Osteoblast (primary cell): ENCODE measurements around the gene RGS5. TPM values are rescaled to one million over a fixed set of nuclear protein-coding genes. Genes with fewer than 3 reads are reported as not detected.

ENCODE experiments used
- DNase-seq: peaks from one replicate; pipeline ENCODE4 v3.0.0; 2011; ENCODE audit warnings: low spot score, mixed read lengths; ENCODE audit not compliant: insufficient read length; ENCODE audit errors: missing footprints
- H2AFZ ChIP-seq: 2 replicates; pipeline ENCODE4 v1.6.0; 2011; ENCODE audit warnings: mild to moderate bottlenecking, low read length
- H3K27ac ChIP-seq: 2 replicates; pipeline ENCODE4 v1.5.1; 2011; ENCODE audit warnings: mild to moderate bottlenecking, low read depth, low read length, moderate library complexity
- H3K27me3 ChIP-seq: 2 replicates; pipeline ENCODE4 v1.6.0; 2012; ENCODE audit warnings: mild to moderate bottlenecking, control low read depth, inconsistent platforms, low read length, moderate library complexity; ENCODE audit not compliant: insufficient read depth
- H3K36me3 ChIP-seq: 2 replicates; pipeline ENCODE4 v1.5.1; 2011; ENCODE audit warnings: mild to moderate bottlenecking, low read length, control low read depth, moderate library complexity; ENCODE audit not compliant: insufficient read depth
- H3K4me1 ChIP-seq: 2 replicates; pipeline ENCODE4 v1.5.1; 2011; ENCODE audit warnings: mild to moderate bottlenecking, low read length, control low read depth, moderate library complexity; ENCODE audit not compliant: insufficient read depth
- H3K4me2 ChIP-seq: 2 replicates; pipeline ENCODE4 v1.6.0; 2011; ENCODE audit warnings: mild to moderate bottlenecking, low read length; ENCODE audit not compliant: insufficient read depth
- H3K4me3 ChIP-seq: fragments of 200-600 bp; sonication (generic); 3 replicates; pipeline ENCODE4 v1.5.1; 2012; ENCODE audit warnings: mild to moderate bottlenecking, low read length, inconsistent platforms; ENCODE audit not compliant: insufficient read depth
- H3K79me2 ChIP-seq: 2 replicates; pipeline ENCODE4 v1.6.0; 2012; ENCODE audit warnings: mild to moderate bottlenecking, low read length, control low read depth, inconsistent platforms; ENCODE audit not compliant: insufficient read depth
- H3K9me3 ChIP-seq: 2 replicates; pipeline ENCODE4 v1.5.1; 2011; ENCODE audit warnings: low read depth, low read length, control low read depth
- H4K20me1 ChIP-seq: 2 replicates; pipeline ENCODE4 v1.6.0; 2012; ENCODE audit warnings: mild to moderate bottlenecking, low read length, control low read depth; ENCODE audit not compliant: insufficient read depth
- total RNA-seq: library from RNA; depleted of rRNA; stranded (reverse); fragments of >200 nt; gene quantifications from 2 replicates; pipeline ENCODE4 v1.2.3, GENCODE V29; 2012
- TF ChIP-seq, protein P1 (sequence below): IDR thresholded peaks from 2 replicates; pipeline ENCODE4 v1.5.1; 2011; ENCODE audit warnings: mild to moderate bottlenecking, low read depth, low read length, moderate library complexity; ENCODE audit errors: extremely low read depth

Gene RGS5
- total RNA-seq, 1 donor: 1.8 TPM

DNA sequence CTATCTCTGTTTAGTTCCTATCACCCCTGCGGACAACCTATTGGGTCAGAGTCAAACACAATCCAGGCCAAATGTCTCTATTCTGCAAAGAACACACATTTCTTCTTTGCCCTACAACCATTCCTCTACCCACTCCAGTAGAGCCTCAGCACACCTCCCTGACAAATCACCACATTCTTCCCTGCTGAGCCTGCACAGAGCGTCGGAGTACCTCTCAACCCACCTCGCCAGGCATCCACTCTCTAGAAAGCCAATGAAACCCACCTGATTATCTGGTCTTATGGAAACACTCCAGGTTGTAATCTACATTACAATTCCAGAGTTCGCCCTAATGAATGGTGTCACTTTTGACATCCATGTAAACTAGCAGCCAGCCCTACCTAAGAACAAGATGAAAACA, 47.1 kb downstream of the RGS5 start:
- Histone ChIP-seq H2AFZ (no peak overlapping the region), H3K79me2 (no peaks in the 10 kb centered on the region), H3K27ac (no peak overlapping the region), H3K4me1 (no peaks in the 10 kb centered on the region), H3K4me2 (no peak overlapping the region), H3K27me3 (no peaks in the 10 kb centered on the region), H3K9me3 (no peaks in the 10 kb centered on the region), H3K4me3 (no peak overlapping the region), H3K36me3 (no peaks in the 10 kb centered on the region), H4K20me1 (no peaks in the 10 kb centered on the region)
- DNase-seq: no peak
- TF ChIP-seq, protein P1, sequence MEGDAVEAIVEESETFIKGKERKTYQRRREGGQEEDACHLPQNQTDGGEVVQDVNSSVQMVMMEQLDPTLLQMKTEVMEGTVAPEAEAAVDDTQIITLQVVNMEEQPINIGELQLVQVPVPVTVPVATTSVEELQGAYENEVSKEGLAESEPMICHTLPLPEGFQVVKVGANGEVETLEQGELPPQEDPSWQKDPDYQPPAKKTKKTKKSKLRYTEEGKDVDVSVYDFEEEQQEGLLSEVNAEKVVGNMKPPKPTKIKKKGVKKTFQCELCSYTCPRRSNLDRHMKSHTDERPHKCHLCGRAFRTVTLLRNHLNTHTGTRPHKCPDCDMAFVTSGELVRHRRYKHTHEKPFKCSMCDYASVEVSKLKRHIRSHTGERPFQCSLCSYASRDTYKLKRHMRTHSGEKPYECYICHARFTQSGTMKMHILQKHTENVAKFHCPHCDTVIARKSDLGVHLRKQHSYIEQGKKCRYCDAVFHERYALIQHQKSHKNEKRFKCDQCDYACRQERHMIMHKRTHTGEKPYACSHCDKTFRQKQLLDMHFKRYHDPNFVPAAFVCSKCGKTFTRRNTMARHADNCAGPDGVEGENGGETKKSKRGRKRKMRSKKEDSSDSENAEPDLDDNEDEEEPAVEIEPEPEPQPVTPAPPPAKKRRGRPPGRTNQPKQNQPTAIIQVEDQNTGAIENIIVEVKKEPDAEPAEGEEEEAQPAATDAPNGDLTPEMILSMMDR: no peak

DNA sequence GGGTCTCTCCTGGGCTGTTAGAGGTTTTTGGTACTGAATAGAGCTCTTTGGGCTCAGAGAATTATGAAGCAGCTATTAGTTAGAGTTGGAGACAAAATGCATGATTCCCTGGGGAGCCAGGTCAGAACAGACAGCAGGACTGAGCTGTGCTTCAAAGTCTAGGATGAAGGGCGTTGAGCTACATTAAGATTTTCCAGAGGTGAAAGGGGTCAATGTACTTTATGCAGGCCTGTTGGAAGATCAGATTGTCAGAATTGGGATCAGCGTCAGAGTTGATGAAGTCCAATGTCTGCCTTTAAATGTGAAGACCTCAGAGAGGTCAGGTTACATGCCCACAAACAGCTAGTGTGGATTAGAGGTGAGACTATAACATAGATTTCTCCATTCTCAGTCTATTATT, 53.8 kb downstream of the RGS5 start:
- Histone ChIP-seq H3K9me3 (no peaks in the 10 kb centered on the region), H4K20me1 (no peaks in the 10 kb centered on the region), H3K4me2 (no peak overlapping the region), H2AFZ (no peak overlapping the region), H3K79me2 (no peaks in the 10 kb centered on the region), H3K4me3 (no peak overlapping the region), H3K27me3 (no peaks in the 10 kb centered on the region), H3K36me3 (no peaks in the 10 kb centered on the region), H3K4me1 (no peaks in the 10 kb centered on the region), H3K27ac (no peak overlapping the region)
- TF ChIP-seq, protein P1: no peak
- no peak for DNase-seq

DNA sequence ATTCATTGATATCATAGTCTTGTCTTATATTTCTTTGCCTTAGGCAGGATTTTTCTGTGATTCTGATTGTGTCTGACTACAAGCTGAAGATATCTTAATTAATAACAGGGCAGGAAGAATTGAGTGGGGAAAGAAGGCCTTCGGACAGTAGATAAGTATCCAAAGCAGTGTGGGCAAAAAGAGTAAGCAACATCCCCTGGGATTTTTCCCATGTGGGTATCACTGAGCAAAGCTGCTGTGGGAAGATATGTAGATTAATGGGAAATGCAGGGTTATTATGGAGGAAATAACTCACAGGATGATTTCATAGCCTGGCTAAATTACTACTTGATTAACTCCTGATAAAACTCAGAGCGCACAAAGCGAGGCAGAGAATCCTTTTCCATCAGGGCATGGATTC, 55.7 kb downstream of the RGS5 start:
- no peak overlapping the region for H3K4me2 ChIP-seq

DNA sequence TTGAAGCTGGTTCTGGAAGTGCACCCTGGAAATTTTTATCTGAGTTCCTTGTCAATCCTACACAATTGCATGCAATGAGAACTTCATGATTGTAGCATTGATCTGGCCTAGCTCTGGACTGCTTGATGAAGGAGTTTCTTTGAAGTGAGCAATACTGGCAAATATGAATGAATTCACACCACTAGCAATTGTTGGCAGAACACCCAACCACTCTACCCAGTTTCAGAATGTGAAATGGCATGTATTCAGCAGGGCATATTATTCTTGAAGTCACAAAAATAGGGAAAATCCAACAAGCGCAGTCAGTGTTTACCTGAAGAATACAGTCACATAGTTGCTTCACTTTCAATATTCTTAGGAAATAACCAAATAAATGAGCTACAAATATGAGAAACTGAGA, 57.3 kb downstream of the RGS5 start:
- TF ChIP-seq, protein P1: no peak
- Histone ChIP-seq H3K79me2 (no peaks in the 10 kb centered on the region), H3K36me3 (no peaks in the 10 kb centered on the region), H4K20me1 (no peaks in the 10 kb centered on the region), H3K27me3 (no peaks in the 10 kb centered on the region), H2AFZ (no peak overlapping the region), H3K4me2 (no peak overlapping the region), H3K27ac (no peak overlapping the region), H3K4me1 (no peaks in the 10 kb centered on the region), H3K9me3 (no peaks in the 10 kb centered on the region), H3K4me3 (no peak overlapping the region)
- DNase-seq: no peak

More for the DNA sequence above, 55.7 kb downstream of the RGS5 start:
- DNase-seq: peak; percentile 1
- Histone ChIP-seq H3K9me3 (no peaks in the 10 kb centered on the region), H3K79me2 (no peaks in the 10 kb centered on the region), H3K36me3 (no peaks in the 10 kb centered on the region), H4K20me1 (no peaks in the 10 kb centered on the region), H2AFZ (no peak overlapping the region), H3K4me3 (no peak overlapping the region), H3K4me1 (no peaks in the 10 kb centered on the region), H3K27ac (no peak overlapping the region), H3K27me3 (no peaks in the 10 kb centered on the region)
- TF ChIP-seq, protein P1: no peak
